ENCODE measurements around the gene B4GALT2.
A peak's percentile ranks its signal among the peaks of the same experiment; 100 is the strongest.

The B4GALT2 gene

DNA sequence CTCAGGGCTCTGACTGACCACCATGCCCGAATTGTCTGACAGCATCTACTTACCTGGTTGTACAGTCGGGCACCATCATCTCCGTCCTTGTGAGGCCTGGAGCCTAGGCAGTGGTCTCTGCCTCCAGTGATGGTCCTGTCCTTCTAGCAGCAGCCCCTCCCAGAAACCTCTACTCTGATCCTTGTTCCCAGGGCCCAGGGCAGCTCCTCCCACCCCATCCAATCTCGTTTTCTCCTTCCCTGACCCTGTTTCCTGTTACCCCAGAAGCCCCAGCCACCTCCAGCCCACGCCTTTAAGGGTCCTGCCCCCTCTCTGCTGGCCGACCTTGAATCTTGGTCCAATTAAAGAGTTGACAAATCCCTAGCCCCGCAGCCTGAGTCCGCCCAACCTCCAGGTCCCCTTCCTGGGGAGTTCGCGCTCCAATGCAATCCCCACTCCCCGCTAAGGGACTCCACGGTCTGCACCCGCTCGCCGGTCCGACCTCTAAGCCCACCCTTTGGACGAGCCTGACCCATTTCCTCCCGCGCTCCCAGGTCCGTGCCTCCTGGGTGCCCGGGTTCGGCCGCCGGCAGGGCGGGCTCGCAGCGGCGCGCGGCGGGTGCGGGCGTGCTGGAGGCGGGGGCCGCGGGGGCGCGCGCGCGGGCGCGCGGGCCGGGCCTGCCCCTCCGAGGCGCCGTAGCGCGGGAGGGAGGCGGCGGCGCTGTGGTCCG is at the start of gene B4GALT2:
Gene B4GALT2, plus strand, starts transcription at position 660 of the 710 bp plus-strand sequence. CDS start 1,951 bp downstream, outside the sequence.
- Mint-ChIP-seq H3K9me3 (no peaks in the 10 kb centered on the region), H3K36me3 (ENCODE audit: low read depth) (peaks cover 37% of the 10 kb centered on the region), H3K27me3 (peaks cover 2% of the 10 kb centered on the region), H3K4me3 (peak within 1 kb of the TSS; percentile 90), H3K27ac (peak within 1 kb of the TSS; percentile 87), H3K4me1 (peaks cover 52% of the 10 kb centered on the region)
- peak; percentile 58 for DNase-seq
- ATAC-seq = peak; percentile 6

DNA sequence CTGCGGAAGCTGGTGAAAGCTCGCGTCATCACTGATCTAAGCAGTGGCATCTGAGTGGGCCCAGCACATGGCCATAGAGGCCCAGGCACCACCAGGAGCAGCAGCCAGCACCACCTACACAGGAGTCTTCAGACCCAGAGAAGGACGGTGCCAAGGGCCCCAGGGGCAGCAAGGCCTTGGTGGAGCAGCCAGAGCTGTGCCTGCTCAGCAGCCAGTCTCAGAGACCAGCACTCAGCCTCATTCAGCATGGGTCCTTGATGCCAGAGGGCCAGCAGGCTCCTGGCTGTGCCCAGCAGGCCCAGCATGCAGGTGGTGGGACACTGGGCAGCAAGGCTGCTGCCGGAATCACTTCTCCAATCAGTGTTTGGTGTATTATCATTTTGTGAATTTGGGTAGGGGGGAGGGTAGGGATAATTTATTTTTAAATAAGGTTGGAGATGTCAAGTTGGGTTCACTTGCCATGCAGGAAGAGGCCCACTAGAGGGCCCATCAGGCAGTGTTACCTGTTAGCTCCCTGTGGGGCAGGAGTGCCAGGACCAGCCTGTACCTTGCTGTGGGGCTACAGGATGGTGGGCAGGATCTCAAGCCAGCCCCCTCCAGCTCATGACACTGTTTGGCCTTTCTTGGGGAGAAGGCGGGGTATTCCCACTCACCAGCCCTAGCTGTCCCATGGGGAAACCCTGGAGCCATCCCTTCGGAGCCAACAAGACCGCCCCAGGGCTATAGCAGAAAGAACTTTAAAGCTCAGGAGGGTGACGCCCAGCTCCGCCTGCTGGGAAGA is 48.7 kb upstream of the B4GALT2 start:
- DNase-seq (no peak), ATAC-seq (no peak)
- no peaks in the 10 kb centered on the region for H3K9me3 Mint-ChIP-seq
- H3K36me3 Mint-ChIP-seq (ENCODE audit: low read depth) = peaks cover 4% of the 10 kb centered on the region
- no peak overlapping the region for H3K4me3 Mint-ChIP-seq
- peaks cover 15% of the 10 kb centered on the region for H3K4me1 Mint-ChIP-seq
- no peak overlapping the region for H3K27ac Mint-ChIP-seq
- H3K27me3 Mint-ChIP-seq = peaks cover 24% of the 10 kb centered on the region

DNA sequence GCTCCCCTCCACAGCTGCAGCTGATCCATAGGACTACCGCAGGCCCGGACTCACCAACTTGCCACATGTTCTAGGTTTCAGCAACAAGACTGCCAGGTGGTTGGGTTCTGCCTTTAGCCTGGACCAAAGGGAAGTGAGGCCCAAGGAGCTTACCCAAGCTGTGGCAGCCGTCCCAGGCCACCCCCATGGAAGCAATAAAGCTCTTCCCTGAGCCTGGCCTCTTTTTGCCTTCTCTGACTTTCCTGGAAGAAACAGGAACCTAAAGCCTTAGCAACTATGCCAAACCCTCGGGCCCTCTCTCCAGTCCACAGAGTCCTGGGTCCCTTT is 48.1 kb upstream of the B4GALT2 start:
- no peaks in the 10 kb centered on the region for H3K9me3 Mint-ChIP-seq
- H3K27ac Mint-ChIP-seq = no peak overlapping the region
- peaks cover 27% of the 10 kb centered on the region for H3K27me3 Mint-ChIP-seq

GRCh38 chr1:43931711-43932660 is 47.0 kb upstream of the B4GALT2 start:
- H3K27me3 Mint-ChIP-seq = peaks cover 31% of the 10 kb centered on the region
- no peak for ATAC-seq
- peaks cover 17% of the 10 kb centered on the region for H3K4me1 Mint-ChIP-seq
- H3K27ac Mint-ChIP-seq = no peak overlapping the region
- no peak overlapping the region for H3K4me3 Mint-ChIP-seq
- no peaks in the 10 kb centered on the region for H3K9me3 Mint-ChIP-seq
- no peaks in the 10 kb centered on the region for H3K36me3 Mint-ChIP-seq (ENCODE audit: low read depth)
- DNase-seq = no peak

More for the DNA sequence above, 48.1 kb upstream of the B4GALT2 start:
- Mint-ChIP-seq H3K36me3 (ENCODE audit: low read depth) (peaks cover 1% of the 10 kb centered on the region), H3K4me1 (peaks cover 15% of the 10 kb centered on the region), H3K4me3 (no peak overlapping the region)
- ATAC-seq (no peak), DNase-seq (no peak)

GRCh38 chr1:43932786-43933385 is 46.1 kb upstream of the B4GALT2 start:
- H3K4me3 Mint-ChIP-seq = peak overlapping the region; percentile 23
- H3K27ac Mint-ChIP-seq = no peak overlapping the region
- no peaks in the 10 kb centered on the region for H3K9me3 Mint-ChIP-seq
- peaks cover 17% of the 10 kb centered on the region for H3K4me1 Mint-ChIP-seq
- H3K36me3 Mint-ChIP-seq (ENCODE audit: low read depth) = no peaks in the 10 kb centered on the region
- DNase-seq = no peak
- peaks cover 33% of the 10 kb centered on the region for H3K27me3 Mint-ChIP-seq
- no peak for ATAC-seq

DNA sequence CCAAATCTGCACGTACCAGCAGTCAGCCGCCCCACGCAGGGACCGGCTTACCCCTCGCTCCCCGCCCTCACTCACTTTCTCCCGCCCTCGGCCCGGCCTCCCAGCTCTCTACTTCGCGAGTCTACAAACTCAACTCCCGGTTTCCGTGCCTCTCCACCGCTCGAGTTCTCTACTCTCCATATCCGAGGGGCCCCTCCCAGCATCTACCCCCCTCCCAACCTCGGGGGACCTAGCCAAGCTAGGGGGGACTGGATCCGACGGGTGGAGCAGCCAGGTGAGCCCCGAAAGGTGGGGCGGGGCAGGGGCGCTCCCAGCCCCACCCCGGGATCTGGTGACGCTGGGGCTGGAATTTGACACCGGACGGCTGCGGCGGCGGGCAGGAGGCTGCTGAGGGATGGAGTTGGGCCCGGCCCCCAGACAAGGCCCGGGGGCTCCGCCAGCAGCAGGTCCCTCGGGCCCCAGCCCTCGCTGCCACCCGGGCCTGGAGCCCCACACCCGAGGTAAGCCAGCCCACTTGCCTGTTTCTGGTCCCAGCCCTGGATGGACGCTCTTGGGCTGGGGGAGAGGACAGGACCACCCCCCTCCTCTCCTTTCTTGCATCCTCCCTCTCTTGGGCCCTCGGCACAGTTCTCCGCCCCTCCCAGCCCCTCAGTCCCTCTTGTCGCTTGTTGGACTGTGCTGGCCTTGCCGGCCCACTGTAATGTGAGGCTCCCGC is 45.5 kb upstream of the B4GALT2 start, which contains the start of gene ARTN:
Gene ARTN, plus strand, starts transcription at position 416 of the 715 bp plus-strand sequence. CDS start 1,856 bp downstream, outside the sequence.
- Mint-ChIP-seq H3K9me3 (no peaks in the 10 kb centered on the region), H3K4me1 (peaks cover 17% of the 10 kb centered on the region), H3K36me3 (ENCODE audit: low read depth) (no peaks in the 10 kb centered on the region), H3K27ac (no peak within 1 kb of the TSS), H3K27me3 (peaks cover 33% of the 10 kb centered on the region), H3K4me3 (peak within 1 kb of the TSS; percentile 38)
- DNase-seq = no peak
- no peak for ATAC-seq

GRCh38 chr1:43934101-43934985 is 44.7 kb upstream of the B4GALT2 start:
- Mint-ChIP-seq H3K4me1 (peaks cover 17% of the 10 kb centered on the region), H3K27me3 (peaks cover 33% of the 10 kb centered on the region), H3K4me3 (peak overlapping the region; percentile 38), H3K27ac (no peak overlapping the region), H3K9me3 (no peaks in the 10 kb centered on the region), H3K36me3 (ENCODE audit: low read depth) (no peaks in the 10 kb centered on the region)
- ATAC-seq = peak; percentile 56
- DNase-seq = peak; percentile 75

GRCh38 chr1:43934986-43935324 is 44.1 kb upstream of the B4GALT2 start:
- Mint-ChIP-seq H3K27me3 (peaks cover 33% of the 10 kb centered on the region), H3K27ac (no peak overlapping the region), H3K4me1 (peaks cover 12% of the 10 kb centered on the region), H3K36me3 (ENCODE audit: low read depth) (no peaks in the 10 kb centered on the region), H3K4me3 (no peak overlapping the region), H3K9me3 (no peaks in the 10 kb centered on the region)
- ATAC-seq = no peak
- no peak for DNase-seq

- no peak for DNase-seq
- peaks cover 12% of the 10 kb centered on the region for H3K4me1 Mint-ChIP-seq
- H3K27ac Mint-ChIP-seq = no peak overlapping the region
- H3K36me3 Mint-ChIP-seq (ENCODE audit: low read depth) = no peaks in the 10 kb centered on the region
- no peak overlapping the region for H3K4me3 Mint-ChIP-seq
- no peak for ATAC-seq
- H3K9me3 Mint-ChIP-seq = no peaks in the 10 kb centered on the region
- H3K27me3 Mint-ChIP-seq = peaks cover 33% of the 10 kb centered on the region
Measured at GRCh38 chr1:43935711-43936427, 43.1 kb upstream of the B4GALT2 start.

GRCh38 chr1:43936431-43937151 is 42.4 kb upstream of the B4GALT2 start:
- Mint-ChIP-seq H3K27ac (no peak overlapping the region), H3K4me3 (no peak overlapping the region)

DNA sequence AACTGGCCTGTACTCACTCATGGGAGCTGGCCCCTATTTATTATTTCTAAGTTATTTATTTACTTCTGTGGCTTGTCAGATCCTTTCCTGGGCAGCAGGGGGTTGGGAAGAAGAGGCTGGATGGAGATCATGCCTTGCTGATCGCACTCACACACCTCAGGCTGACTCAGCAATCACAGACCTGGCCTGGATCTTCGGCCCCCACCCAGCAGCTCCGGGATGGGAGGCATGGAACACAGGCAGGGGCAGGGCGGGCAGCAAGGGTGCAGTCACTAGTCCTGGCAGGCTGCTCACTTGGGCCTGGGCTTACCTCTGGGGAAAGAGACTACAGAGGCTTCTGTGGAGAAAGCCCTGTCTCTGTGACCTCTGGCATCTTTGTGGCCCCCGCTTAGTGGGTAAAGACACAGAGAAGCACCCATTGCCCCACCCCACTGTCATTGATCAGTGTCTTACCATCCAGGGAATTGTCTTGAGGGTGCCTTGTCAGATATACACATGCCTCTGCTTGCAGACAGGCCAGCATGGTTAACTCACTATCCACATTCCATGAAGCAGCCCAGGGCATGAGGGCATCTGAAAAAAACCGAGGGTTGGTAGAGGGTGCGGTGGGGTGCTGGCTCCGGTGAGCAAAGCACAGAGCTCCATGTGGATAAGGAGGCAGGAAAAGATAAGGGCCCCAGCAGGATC is 41.7 kb upstream of the B4GALT2 start:
- Mint-ChIP-seq H3K9me3 (no peaks in the 10 kb centered on the region), H3K36me3 (ENCODE audit: low read depth) (no peaks in the 10 kb centered on the region), H3K27me3 (peaks cover 33% of the 10 kb centered on the region), H3K4me1 (peaks cover 12% of the 10 kb centered on the region), H3K27ac (no peak overlapping the region), H3K4me3 (no peak overlapping the region)
- ATAC-seq = no peak
- DNase-seq = no peak

More at GRCh38 chr1:43936431-43937151, 42.4 kb upstream of the B4GALT2 start:
- DNase-seq (no peak), ATAC-seq (peak; percentile 18)
- Mint-ChIP-seq H3K36me3 (ENCODE audit: low read depth) (no peaks in the 10 kb centered on the region), H3K9me3 (no peaks in the 10 kb centered on the region), H3K27me3 (peaks cover 33% of the 10 kb centered on the region), H3K4me1 (peaks cover 12% of the 10 kb centered on the region)
